ENCODE data around the gene MED29. TPM values are rescaled to one million over a fixed set of nuclear protein-coding genes. Genes with fewer than 3 reads are reported as not detected.
A peak's percentile ranks its signal among the peaks of the same experiment; 100 is the strongest.

The MED29 gene
- total and polyA plus RNA-seq, 2 of the 13 experiments (the other 11 are each of a cell fraction or from before 2014, with no cell fraction given), result 14.0 to 19.7 TPM

DNA sequence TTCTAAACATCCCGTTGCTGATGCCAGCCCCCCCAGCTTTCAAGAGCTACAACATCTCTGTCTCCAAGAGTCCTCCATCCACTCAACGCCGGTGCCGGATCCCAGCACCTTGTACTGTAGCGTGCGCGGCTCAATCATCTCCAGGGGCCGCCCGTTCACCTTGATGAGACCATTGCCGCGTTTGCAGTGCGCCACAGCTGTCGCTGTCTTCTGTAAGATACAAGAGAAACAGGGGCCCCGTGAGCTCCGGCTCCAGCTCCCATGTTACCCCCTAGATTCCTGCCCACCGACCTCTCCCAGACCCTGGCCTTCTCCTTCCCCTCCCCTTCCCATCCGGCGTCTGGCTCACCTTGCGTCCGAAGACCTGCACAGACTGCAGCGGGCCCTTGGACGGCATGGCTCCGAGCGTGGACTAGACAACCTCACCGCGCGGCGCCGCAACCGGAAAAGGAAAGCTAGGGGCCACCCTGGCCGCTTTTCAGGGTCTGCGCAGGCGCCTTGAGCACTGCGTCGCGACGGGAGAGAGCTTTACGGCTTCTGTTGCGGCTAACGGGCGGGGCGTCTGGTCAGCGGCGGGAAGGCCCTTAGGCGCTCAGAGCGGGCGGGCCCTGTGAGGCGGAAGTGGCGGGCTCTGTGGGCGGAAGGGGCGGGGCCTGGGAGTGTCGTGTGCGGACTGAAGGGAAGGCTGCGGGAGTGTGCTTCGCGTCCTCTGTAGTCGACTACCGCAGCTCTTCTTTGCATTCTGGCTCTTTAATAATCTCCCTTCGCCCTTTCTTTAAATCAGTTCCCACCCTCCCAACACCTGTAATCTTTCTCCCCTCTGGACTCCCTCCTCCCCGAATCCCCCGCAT, 44.5 kb downstream of the MED29 start, which contains the start of gene RPS16 (continued):
- peak; percentile 85; the same call in 1 of the 2 replicates for TF ChIP-seq ZNF709 (CRISPR knock-in tag; IDR thresholded peaks at IDR 0.05)
- TF ChIP-seq HOXA3 (CRISPR knock-in tag; IDR thresholded peaks at IDR 0.05), result peak; percentile 89
- peak; percentile 96; the same call in 1 of the 2 replicates for TF ChIP-seq AHR (CRISPR knock-in tag; IDR thresholded peaks at IDR 0.05)
- TF ChIP-seq GTF3A (CRISPR knock-in tag; conservative IDR thresholded peaks at IDR 0.05), result peak; percentile 96; the same call in 1 of the 2 replicates
- 0 out of 2 replicates have a peak, but pooled peaks have one; percentile 23 for TF ChIP-seq KDM4B (CRISPR knock-in tag; IDR thresholded peaks at IDR 0.05)
- TF ChIP-seq NCOA2 (CRISPR knock-in tag; IDR thresholded peaks at IDR 0.05), result peak; percentile 54
- peak; percentile 55; the same call in 1 of the 2 replicates for TF ChIP-seq SP140L (CRISPR knock-in tag; IDR thresholded peaks at IDR 0.05; ENCODE audit: borderline replicate concordance)
- TF ChIP-seq NRL (CRISPR knock-in tag; IDR thresholded peaks at IDR 0.05; ENCODE audit: borderline replicate concordance), result peak; percentile 95; the same call in 1 of the 2 replicates
- TF ChIP-seq GATAD1 (CRISPR knock-in tag; IDR thresholded peaks at IDR 0.05), result peak; percentile 99
- TF ChIP-seq KDM3A (CRISPR knock-in tag; IDR thresholded peaks at IDR 0.05; ENCODE audit: low read depth), result peak; percentile 75
- TF ChIP-seq ATF7-NPFF (CRISPR knock-in tag; IDR thresholded peaks at IDR 0.05; ENCODE audit: low read depth), result peak; percentile 75; the same call in 1 of the 2 replicates
- peak; percentile 97 for TF ChIP-seq ZNF34 (CRISPR knock-in tag; IDR thresholded peaks at IDR 0.05; ENCODE audit: borderline replicate concordance)
- TF ChIP-seq ZNF687 (CRISPR knock-in tag; IDR thresholded peaks at IDR 0.05), result peak; percentile 95
- peak; percentile 95 for TF ChIP-seq ZNF230 (CRISPR knock-in tag; IDR thresholded peaks at IDR 0.05)
- TF ChIP-seq ZNF614 (CRISPR knock-in tag; IDR thresholded peaks at IDR 0.05; ENCODE audit: borderline replicate concordance), result peak; percentile 54; the same call in 1 of the 2 replicates
- TF ChIP-seq SOX13 (IDR thresholded peaks at IDR 0.05), result no peak
- TF ChIP-seq SOX13 (CRISPR knock-in tag; conservative IDR thresholded peaks at IDR 0.05 in 1 of 2, IDR thresholded peaks at IDR 0.05 in 1 of 2), result peak in 1 of 2 experiments; percentile 45; a peak in 1 of 4 replicates
- TF ChIP-seq ZNF317 (CRISPR knock-in tag; IDR thresholded peaks at IDR 0.05), result peak; percentile 87
- TF ChIP-seq TMF1 (CRISPR knock-in tag; IDR thresholded peaks at IDR 0.05; ENCODE audit: low read depth), result 0 out of 2 replicates have a peak, but pooled peaks have one; percentile 46
- 0 out of 2 replicates have a peak, but pooled peaks have one; percentile 33 for TF ChIP-seq ZNF567 (CRISPR knock-in tag; IDR thresholded peaks at IDR 0.05; ENCODE audit: borderline replicate concordance)
- peak; percentile 65 for TF ChIP-seq IKZF5 (CRISPR knock-in tag; IDR thresholded peaks at IDR 0.05)
- TF ChIP-seq KAT8 (CRISPR knock-in tag; IDR thresholded peaks at IDR 0.05), result peak; percentile 97

All from HepG2 (cell line).